CD4-positive, alpha-beta T cell treated with Interleukin-1 beta for 1 hour (primary cell): Measurements from ENCODE around the gene FXR2.

ENCODE experiments used
- DNase-seq, 2 donors: peaks; one replicate each; pipeline ENCODE4 v3.0.0-alpha.2; 2020 to 2022

FXR2 gene

DNA sequence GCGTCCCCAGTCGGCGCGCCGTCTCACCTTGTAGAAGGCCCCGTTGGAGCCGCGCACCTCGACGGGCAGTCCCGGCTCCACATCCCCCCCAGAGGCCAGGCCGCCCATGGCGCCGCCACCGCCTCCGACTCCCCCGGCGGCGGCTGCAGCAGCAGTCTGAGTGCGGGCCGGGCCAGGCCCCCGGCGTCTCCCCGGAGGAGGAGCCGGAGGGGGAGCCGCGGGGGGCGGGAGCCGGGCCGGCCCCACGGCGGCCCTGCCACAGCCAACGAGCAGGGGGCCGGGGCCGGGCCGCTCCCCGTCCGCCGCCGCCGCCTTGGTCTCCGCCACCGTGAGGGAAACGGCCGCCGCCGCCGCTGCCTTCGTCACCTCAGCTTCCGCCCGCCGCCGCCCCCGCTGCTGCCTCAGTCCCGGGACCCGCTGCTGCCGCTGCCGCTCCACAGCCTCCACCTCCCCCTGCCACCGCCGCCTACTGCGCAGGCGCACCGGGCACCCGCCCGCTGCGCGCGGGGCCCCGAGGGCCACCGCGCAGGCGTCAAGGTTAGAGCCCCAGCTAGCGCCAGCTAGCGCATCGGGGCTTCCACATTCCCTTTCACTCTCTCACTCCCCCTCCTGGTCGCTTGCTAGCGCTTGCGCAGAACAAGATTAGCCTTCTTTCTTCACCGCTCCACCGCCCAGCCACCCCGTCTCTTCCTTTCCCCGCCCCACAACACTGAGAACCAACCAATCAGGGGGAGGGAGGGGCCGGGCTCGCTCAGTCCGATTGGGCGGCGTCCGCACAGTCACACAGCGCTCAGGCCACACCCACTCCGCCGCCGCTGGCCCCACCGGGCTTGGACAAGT is at the start of gene FXR2:
Gene FXR2, minus strand, starts transcription at position 473 of the 840 bp plus-strand sequence. Its CDS starts 365 bp downstream, at position 108.
- DNase-seq = peak; percentile 100

DNA sequence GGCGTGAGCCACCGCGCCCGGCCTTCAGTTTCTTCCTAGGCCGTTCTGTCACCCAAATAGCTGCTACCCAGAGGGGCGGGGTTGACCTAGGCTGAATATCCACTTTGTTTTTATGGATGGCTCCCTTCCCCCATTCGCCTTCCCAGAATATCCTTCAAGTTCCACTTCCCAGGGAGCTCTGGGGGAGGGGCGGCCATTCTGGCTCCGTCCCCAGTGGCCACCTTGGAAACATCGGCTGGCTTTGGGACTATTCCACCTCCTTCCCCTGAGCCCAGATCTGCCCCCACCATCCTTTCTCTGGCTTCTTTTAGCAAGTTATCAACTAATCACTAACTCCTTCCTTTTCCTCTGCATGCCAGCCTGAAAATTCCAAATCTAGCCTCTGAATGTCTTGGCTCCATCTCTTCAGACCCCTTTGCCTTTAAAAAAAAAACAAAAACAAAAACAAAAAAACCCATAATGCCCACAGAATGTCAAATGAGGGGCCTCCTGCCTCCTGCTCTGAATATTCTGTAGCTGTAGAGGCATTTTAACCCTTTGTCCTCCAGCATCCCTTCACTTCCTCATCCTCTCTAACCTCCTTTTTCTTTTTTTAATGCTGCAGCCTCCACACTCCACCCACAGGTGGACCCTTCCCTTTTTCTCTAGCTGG is 42.4 kb upstream of the FXR2 start:
- no peak for DNase-seq

DNA sequence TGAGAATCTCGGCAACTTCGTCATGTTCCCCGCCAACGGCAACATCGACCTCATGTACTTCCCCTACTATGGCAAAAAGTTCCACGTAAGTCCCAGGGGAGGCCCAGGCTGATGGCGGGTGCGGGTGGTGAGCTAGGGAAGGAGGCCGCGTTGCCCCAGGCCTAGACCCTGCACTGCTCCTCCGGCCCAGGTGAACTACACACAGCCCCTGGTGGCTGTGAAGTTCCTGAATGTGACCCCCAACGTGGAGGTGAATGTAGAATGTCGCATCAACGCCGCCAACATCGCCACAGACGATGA is 40.8 kb upstream of the FXR2 start:
- no peak for DNase-seq

DNA sequence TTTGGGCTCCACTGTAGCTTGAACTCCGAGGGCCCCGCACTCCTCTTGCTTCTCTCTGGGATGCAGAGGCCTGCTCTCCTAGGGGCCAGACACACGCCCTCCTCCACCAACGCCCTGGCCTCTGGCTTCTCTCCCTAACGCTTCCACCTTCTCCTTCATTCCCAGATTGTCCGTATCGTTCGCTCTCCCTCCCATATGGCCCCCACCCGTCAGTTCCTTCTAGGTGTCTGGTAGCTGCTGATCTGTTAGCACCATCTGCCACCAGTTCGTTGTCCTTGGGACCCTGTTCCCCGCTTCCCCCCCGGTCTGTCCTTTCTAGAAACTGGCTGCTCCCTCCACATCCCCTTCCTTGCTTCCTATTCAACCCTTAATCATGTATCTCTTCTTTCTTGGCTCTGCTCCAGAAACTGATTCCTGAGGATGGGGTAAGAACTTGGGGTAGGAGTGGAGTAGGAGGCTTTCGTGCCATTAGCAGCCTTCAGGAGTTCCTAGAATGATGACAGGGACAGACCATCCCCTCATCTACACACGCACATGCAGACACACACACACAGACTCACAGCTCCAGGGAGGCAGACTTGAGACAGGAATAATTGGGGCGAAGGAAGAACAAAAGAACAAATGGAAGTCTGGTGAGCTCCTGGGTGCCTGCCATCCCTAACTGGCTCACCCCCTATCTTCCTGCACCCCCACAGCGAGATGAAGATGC is 40.3 kb upstream of the FXR2 start:
- DNase-seq = no peak

DNA sequence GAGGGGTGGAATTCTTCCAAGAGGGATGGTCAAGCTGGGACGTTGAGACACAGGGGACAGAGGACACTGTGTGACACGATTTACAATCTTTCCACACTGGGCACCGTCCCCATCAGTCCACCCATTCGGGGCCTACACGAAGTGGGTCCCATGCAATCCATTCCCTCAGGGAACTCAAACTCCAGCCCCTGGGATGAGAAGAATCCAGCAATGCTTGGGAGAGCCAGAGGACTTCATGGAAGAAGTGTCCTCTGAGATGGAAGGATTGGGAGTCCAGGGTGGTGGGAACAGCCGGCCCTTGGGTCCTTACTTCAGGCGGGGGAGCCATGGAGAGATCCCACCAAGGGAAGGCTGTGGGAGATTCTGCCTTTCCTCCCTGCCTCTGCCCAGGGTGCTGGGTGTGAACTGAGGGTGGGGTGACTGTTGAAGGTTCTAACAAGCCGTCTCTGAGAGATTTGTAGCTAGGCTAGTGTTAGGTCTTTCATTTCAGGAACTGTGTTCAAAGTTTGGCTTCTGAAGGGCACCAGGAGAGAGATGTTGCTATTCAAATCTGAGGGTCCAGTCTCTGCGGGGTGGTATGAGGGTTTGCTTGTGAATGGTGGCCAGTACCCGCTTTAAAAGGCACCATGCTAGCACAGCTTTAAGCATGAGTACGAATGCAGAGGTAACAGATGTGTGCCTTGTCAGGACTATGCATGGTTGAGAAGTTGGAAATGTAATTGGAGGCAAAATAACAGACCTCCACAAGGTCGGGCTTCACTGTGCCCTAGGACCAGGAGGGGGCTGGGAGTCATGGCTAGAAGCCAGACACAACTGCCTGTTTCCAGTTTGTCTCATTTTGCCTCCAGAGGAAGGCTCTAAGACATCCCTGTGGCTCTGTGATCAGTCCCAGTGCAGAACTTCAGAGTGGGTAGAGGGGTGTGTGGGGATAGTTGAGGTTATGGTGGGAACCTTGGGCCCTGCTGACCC is 38.0 kb upstream of the FXR2 start:
- DNase-seq = no peak

DNA sequence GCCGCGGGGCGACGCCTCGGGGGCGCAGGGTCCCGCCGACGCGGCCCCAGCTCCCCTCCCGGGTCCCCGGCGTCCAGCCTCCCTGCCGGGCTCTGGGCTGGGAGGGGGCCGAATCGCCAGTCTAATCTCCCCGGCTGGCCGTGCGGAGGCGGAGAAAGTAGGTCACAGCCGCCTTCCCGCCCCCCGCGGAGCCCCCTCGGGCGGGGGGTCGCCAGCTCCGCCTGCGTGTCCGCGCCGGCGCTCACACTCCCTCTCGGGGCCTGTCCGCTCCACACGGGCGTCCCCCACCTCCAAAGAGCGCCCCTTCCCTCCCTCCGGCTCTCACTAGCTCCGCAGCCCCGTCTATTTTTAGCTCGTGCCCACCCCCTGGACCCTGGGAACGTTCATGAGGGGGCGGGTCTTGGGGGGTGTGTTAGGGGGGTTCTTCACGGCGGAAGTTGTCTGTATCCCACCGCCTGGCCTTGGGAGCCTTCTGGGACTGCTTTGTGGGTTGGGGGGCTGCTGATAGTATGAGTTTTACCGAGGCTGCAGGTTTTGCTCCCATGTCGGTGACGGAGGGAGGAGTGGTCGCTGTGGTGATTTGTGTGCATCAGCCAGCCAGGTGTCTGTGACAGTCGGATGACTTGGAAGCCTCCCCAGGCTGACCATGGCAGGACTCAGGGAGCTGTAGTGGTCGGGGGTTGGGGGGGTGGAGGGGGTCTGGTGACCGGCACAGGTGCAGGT is 37.1 kb upstream of the FXR2 start:
- no peak for DNase-seq

DNA sequence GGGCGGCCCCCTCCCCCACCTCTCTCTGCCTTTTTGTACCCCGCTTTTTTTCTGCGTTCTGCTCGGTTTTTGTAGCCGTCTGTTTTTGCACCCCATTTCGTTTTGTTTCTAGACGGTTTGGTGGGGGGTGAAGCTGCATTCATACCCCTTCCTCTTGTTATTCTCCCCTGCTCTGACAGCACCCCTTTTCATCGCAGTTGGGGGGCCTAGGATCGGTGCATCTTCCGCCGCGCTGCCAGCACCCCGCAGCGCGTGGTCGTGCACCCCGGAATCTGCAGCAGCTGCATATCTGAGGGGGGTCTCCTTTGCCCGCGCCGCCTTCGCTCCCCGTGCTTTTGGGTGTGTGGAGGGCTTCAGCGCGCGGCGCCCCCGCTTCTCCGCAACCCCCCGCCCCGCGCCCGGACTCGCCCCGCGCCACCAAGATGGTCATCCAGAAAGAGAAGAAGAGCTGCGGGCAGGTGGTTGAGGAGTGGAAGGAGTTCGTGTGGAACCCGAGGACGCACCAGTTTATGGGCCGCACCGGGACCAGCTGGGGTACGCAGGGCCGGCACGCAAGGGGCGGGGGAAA is 36.5 kb upstream of the FXR2 start:
- no peak for DNase-seq

DNA sequence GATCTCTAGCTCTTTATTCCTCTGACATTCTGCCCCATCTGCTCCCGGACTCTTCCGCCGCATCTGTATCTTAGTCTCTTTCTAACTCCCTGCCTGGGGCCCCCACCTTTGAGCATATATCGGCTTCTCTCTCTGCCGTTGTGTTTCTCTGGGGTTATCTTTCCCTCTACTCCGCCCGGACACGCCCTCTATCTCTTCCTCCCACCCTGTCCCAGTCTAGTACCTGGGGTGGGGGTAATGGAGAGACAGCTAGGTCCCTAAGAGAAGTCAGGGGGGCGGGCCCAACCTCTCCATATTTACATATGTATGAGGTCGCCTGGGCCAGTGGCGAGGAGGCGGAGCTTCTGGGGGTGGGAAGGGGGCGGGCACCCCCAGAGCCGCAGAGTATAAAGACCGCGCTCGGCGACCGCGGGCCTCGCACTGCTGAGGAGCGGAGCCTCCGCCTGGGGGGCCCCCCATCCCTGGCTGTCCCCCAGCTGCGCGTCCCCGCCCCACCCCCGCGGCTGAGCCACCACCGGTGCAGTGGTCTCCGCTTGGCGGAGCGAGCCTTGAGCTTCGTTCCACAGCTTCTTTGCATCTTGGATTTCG is 35.9 kb upstream of the FXR2 start, which contains the start of gene ATP1B2:
Gene ATP1B2, plus strand, starts transcription at position 418 of the 588 bp plus-strand sequence. CDS start 593 bp downstream, outside the sequence.
- DNase-seq = peak; percentile 76 to 78

DNA sequence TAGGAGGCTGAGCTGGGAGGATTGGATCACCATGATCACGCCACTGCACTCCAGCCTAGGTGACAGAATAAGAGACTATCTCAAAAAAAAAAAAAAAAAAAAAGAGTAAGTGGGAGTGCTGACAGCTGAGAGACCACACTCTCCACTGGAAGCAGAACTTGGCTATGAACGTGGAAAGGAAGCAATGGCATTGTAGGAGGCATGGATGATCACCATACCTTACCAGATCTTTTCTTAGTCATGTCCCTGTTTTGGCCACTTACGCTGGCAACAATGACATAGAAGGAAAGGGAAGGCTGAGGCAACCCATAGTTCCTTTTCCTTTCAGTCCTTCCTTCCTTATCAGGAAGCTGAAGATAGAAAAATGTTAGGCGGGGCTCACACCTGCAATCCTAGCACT is 32.3 kb upstream of the FXR2 start:
- DNase-seq = no peak

DNA sequence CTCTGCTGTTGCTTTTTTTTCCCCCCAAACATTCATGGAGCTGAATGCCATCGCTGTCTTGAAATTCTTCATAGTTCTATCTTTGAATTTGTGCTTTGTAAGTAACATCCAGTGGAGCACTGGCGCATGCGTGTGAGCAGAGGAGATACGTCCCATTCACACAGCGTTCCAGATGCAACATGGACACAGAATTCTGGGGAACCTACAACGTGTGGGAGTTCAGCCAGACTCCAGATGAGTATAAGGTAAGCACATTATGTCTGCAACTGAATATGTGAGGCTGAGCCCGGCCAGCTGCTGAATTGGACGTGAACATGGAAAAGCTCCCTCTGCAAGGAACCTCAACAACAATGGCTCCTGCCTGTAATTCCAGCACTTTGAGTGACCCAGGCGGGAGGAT is 31.8 kb upstream of the FXR2 start:
- DNase-seq = no peak

DNA sequence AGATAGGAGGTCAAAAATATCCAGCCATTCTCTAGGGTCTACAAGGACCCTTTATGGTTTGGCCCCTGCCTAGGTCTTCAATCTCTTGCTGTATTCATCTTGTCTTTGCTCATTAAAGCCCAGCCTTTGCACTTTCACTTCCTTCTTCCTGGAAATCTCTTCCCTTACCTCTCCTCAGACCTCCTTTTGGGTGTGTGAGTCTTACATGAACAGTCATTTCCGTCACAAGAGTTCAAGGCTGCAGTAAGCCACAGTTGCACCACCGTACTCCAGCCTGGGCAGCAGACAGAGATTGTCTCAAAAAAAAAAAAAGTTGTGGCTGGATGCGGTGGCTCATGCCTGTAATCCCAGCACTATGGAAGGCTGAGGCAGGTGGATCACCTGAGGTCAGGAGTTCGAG is 30.1 kb upstream of the FXR2 start:
- DNase-seq = peak in 1 of 2 donors; percentile 55

DNA sequence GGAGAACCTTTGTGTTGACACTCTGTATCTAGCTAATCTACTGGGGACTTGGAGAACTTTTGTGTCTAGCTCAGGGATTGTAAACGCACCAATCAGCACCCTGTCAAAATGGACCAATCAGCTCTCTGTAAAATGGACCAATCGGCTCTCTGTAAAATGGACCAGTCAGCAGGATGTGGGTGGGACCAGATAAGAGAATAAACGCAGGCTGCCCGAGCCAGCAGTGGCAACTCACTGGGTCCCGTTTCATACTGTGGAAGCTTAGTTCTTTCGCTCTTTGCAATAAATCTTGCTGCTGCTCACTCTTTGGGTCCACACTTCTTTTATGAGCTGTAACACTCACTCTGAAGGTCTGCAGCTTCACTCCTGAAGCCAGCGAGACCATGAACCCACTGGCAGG is 26.9 kb upstream of the FXR2 start:
- peak; percentile 6 to 35 for DNase-seq

DNA sequence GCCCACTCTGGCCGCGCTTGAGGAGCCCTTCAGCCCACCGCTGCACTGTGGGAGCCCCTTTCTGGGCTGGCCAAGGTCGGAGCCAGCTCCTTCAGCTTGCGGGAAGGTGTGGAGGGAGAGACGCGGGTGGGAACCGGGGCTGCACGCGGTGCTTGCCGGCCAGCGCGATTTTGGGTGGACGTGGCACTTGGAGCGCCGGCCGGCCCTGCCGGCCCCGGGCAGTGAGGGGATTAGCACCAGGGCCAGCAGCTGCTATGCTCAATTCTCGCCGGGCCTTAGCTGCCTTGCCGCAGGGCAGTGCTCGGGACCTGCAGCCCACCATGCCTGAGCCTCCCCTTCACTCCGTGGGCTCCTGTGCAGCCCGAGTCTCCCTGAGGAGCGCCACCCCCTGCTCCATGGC is 26.1 kb upstream of the FXR2 start:
- no peak for DNase-seq

DNA sequence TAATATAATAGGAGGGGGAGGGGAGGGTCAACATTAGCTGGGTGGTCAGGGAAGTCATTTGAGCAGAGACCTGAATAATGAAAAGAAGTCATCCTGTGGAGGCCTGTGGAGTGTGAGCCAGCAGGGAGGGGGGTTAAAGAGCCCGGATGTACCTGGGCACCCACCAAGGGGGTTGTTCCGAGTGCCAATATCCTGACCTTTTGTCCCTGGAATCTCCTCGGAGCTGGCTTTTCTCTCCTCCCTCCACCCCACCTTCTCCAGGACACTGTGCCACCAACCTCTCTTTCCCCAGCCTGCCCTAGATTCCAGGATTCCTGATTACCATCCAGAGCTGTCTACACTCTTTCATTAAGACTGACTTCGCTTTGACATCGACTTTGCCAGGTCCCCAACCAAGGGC is 21.5 kb upstream of the FXR2 start:
- DNase-seq = no peak

DNA sequence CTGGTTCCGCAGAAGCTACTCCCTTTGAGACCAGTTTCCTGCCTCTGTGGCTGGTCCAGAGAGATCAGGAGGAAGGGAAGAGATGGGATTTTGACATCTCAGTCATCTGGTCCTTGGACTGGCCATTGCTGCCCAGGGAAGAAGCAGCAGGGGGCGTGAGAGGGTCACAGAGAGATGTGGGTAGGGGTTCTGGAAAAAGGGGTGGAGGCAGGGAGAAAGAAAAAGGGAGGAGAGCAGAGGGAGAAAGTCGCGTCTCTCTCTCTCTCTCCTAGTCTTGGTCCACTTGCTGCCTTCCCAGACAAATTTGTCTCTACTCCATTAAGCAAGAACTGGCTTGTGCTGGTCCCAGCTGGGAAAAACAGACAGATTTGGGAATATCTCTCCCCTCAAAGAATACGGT is 19.7 kb upstream of the FXR2 start:
- DNase-seq = no peak

DNA sequence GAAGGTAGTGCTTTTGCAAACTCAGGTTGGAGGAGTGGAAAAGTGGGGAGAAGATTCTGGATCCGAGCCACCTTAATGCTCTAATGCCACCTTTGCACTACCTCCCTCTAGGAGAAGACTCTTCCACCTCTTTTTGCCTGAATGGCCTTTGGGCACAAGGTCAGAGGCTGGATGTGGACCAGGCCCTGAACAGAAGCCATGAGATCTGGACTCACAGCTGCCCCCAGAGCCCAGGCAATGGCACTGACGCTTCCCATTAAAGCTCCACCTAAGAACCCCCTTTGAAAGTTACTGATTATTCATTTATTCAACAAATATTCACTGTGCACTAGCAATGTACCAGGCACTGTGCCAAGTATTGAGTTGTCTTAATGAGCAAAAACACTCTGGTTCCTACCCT is 18.4 kb upstream of the FXR2 start:
- no peak for DNase-seq

DNA sequence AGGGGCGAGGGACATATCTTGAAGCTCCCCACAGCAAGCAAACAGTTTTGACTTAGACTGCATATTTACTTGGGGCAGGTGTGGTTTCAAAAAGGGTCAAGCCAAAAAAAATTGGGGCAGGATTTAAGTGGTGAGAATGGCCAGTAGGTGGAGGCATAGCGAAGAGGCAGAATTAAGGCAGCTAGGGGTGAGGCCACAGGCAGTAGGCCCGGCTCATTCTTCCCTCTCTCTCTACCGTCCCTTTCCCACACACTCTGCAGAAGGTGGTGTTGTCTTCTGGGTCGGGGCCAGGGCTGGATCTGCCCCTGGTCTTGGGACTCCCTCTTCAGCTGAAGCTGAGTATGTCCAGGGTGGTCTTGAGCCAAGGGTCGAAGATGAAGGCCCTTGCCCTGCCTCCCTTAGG is 17.8 kb upstream of the FXR2 start:
- DNase-seq = peak; percentile 41 to 49

DNA sequence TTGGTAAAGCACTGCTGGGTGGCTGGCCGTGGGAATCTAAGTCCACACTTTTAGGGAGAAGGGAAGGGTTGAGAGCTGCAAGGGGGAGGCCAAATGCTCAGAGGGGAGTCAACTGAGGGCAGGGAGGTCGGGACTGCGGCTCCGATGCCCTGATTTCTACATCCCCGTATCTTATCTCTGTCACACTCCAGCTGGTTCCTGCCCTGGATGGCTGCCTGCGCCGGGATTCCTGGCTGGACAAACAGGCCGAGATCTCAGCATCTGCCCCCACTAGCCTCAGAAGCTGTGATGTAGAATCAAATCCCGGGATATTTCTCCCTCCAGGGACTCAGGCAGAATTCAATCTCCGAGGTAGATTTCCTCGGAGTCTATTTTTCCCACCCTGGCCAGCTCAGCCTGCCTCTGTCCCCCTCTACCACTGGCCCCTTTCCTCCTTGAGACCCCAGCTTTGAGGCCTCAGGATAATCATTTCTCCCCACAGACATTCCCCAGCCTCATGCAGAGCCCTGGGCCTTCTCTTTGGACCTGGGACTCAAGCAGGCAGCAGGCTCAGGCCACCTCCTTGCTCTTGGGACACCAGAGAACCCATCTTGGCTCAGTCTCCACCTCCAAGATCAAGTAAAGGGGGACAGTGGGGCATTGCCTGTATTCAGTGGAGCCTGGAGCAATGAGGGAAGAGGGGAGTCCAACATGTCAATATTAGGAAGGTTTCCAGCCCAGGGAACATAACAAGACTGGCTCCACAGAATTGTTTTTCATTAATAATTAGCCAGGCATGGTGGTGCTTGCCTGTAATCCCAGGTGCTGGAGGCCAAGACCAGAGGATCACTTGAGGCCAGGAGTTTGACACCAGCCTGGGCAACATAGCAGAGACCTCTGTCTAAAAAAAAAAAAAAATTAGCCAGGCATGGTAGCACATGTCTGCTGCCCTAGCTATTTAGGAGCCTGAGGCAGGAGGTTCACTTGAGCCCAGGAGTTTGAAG is 17.0 kb upstream of the FXR2 start:
- no peak for DNase-seq

DNA sequence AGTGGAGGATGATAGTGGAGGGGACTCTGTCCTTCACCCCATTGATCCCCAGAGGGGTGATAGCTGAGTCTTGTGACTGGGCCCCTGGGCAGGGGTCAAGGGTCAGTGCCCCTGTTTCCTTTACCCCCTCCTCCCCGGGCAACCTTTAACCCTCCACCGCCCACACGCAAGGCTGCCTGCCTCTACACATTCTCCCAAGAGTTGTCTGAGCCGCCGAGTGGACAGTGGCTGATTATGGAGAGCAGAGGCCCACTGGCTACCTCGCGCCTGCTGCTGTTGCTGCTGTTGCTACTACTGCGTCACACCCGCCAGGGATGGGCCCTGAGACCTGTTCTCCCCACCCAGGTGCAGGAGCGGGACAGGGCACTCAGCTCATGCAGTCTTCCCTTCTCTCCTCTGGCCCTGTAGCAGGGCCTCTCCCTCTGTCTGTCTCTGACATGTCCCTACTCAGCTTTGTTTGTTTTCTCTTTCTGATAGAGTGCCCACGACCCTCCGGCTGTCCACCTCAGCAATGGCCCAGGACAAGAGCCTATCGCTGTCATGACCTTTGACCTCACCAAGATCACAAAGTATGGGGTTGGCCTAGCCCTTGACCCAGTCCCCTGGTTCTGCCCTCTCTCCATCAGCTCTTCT is 15.4 kb upstream of the FXR2 start, which contains the start of gene SHBG:
Gene SHBG, plus strand, starts transcription at position 197 of the 633 bp plus-strand sequence. Its CDS starts 38 bp downstream, at position 235.
- no peak for DNase-seq
